Loucy (cell line): Measurements from ENCODE around the gene CASZ1.

Source experiments
- H2AFZ ChIP-seq: fragments of 200-600 bp; sonication (generic); 2 replicates; pipeline ENCODE4 v1.6.0; 2016; ENCODE audit warnings: antibody characterized with exemption, mild to moderate bottlenecking, low read length, moderate library complexity
- H3F3A ChIP-seq: fragments of 200-600 bp; 2 replicates; pipeline ENCODE4 v1.6.0; 2016; ENCODE audit warnings: antibody characterized with exemption, low read depth, mild to moderate bottlenecking
- H3K27me3 ChIP-seq: fragments of 200-600 bp; sonication (generic); 2 replicates; pipeline ENCODE4 v1.6.1; 2014; ENCODE audit warnings: low read length, mild to moderate bottlenecking; ENCODE audit not compliant: insufficient read depth, poor library complexity, severe bottlenecking
- H3K36me3 ChIP-seq: fragments of 200-600 bp; sonication (generic); 2 replicates; pipeline ENCODE4 v1.6.1; 2016; ENCODE audit warnings: low read length; ENCODE audit not compliant: insufficient read depth
- H3K4me1 ChIP-seq: fragments of 200-600 bp; sonication (generic); 2 replicates; pipeline ENCODE4 v1.5.1; 2014; ENCODE audit warnings: low read length, mild to moderate bottlenecking; ENCODE audit not compliant: insufficient read depth, poor library complexity, severe bottlenecking
- H3K4me2 ChIP-seq: fragments of 200-600 bp; sonication (generic); 2 replicates; pipeline ENCODE4 v1.6.0; 2014; ENCODE audit warnings: antibody characterized with exemption, low read length, low read depth, mild to moderate bottlenecking; ENCODE audit not compliant: poor library complexity, severe bottlenecking
- H3K4me3 ChIP-seq: fragments of 200-600 bp; sonication (generic); 2 replicates; pipeline ENCODE4 v1.5.1; 2014; ENCODE audit warnings: low read length, mild to moderate bottlenecking, mixed read lengths; ENCODE audit not compliant: poor library complexity, severe bottlenecking
- H3K79me2 ChIP-seq: fragments of 200-600 bp; sonication (generic); 2 replicates; pipeline ENCODE4 v1.6.1; 2014; ENCODE audit warnings: low read length; ENCODE audit not compliant: insufficient read depth
- H3K9ac ChIP-seq: fragments of 200-600 bp; sonication (generic); 2 replicates; pipeline ENCODE4 v1.6.0; 2014; ENCODE audit warnings: mild to moderate bottlenecking, low read depth, low read length, moderate library complexity; ENCODE audit not compliant: poor library complexity, severe bottlenecking
- H3K9me2 ChIP-seq: fragments of 200-600 bp; sonication (generic); replicated peaks from 2 replicates; pipeline ENCODE4 v1.6.1; 2016; ENCODE audit warnings: low read depth, low read length, mixed read lengths
- H3K9me3 ChIP-seq: fragments of 200-600 bp; sonication (generic); 2 replicates; pipeline ENCODE4 v1.6.1; 2014; ENCODE audit warnings: mild to moderate bottlenecking, antibody characterized with exemption, low read length, low read depth; ENCODE audit not compliant: insufficient read depth
- H4K20me1 ChIP-seq: fragments of 200-600 bp; sonication (generic); 2 replicates; pipeline ENCODE4 v1.6.0; 2014; ENCODE audit warnings: antibody characterized with exemption, low read length, mild to moderate bottlenecking; ENCODE audit not compliant: insufficient read depth, poor library complexity, severe bottlenecking
- EZH2phosphoT487 ChIP-seq: fragments of 200-600 bp; IDR thresholded peaks from 2 replicates; pipeline ENCODE4 v1.6.1; 2018; ENCODE audit warnings: antibody characterized with exemption, mild to moderate bottlenecking, moderate library complexity, borderline replicate concordance
- TF ChIP-seq, protein P1 (sequence below): fragments of 200-600 bp; sonication (generic); conservative IDR thresholded peaks from 2 replicates; pipeline ENCODE4 v1.5.1; 2014; ENCODE audit warnings: mild to moderate bottlenecking, antibody characterized with exemption, low read length

The CASZ1 gene

DNA sequence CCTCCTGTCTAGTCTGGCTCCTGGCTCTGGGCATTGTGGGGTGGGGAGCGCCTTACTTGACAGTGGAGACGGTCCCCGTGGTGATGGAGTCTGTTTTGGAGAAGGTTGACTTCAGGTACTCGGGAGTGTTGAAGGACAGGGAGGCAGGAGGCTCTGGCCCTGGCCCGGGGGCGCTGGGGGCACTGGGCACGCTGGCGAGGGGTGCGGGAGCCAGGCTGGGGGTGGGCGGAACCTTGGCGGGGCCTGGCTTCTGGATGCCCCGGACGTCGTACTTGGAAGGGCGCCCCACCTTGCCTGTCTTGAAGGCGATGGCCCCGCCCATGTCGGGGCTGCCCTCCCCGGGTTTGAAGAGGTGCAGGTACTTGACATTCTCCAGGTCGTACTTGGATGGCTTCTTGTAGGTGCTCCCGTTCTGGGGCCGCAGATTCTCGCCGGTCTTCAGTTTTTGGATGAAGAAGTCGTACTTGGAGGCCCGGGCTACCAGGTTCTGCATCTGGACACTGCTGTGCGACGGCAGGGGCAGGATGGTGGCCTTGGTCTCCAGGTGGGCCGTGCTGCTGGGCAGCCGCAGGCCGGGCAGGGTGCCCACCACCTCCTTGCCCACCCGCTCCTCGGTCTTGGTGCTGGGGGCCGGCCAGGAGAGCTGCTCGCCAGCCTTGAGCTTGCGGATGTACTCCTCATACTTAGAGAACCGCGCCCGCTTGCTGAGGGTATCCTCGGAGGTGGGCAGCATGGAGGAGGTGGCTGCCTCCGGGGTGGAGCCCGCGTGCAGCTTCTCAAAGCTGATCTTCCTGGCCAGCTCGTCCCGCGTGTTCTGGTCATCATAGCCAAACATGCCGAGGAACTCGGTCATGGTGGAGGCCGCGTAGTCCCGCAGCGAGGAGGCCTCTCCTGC, 136.6 kb downstream of the CASZ1 start:
- no peak overlapping the region for H3K4me3 ChIP-seq
- no peaks in the 10 kb centered on the region for H4K20me1 ChIP-seq
- H3K9me3 ChIP-seq: no peaks in the 10 kb centered on the region
- no peaks in the 10 kb centered on the region for H3K4me1 ChIP-seq
- H3K36me3 ChIP-seq: peaks cover 12% of the 10 kb centered on the region; the same call in 1 of the 2 replicates
- H3F3A ChIP-seq: no peaks in the 10 kb centered on the region
- no peaks in the 10 kb centered on the region for H3K27me3 ChIP-seq
- H3K9ac ChIP-seq: no peak overlapping the region
- H3K79me2 ChIP-seq: no peaks in the 10 kb centered on the region
- TF ChIP-seq EZH2phosphoT487: no peak
- TF ChIP-seq, protein P1, sequence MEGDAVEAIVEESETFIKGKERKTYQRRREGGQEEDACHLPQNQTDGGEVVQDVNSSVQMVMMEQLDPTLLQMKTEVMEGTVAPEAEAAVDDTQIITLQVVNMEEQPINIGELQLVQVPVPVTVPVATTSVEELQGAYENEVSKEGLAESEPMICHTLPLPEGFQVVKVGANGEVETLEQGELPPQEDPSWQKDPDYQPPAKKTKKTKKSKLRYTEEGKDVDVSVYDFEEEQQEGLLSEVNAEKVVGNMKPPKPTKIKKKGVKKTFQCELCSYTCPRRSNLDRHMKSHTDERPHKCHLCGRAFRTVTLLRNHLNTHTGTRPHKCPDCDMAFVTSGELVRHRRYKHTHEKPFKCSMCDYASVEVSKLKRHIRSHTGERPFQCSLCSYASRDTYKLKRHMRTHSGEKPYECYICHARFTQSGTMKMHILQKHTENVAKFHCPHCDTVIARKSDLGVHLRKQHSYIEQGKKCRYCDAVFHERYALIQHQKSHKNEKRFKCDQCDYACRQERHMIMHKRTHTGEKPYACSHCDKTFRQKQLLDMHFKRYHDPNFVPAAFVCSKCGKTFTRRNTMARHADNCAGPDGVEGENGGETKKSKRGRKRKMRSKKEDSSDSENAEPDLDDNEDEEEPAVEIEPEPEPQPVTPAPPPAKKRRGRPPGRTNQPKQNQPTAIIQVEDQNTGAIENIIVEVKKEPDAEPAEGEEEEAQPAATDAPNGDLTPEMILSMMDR: no peak
- no peak overlapping the region for H2AFZ ChIP-seq
- H3K4me2 ChIP-seq: no peak overlapping the region
- H3K9me2 ChIP-seq: no peaks in the 10 kb centered on the region

DNA sequence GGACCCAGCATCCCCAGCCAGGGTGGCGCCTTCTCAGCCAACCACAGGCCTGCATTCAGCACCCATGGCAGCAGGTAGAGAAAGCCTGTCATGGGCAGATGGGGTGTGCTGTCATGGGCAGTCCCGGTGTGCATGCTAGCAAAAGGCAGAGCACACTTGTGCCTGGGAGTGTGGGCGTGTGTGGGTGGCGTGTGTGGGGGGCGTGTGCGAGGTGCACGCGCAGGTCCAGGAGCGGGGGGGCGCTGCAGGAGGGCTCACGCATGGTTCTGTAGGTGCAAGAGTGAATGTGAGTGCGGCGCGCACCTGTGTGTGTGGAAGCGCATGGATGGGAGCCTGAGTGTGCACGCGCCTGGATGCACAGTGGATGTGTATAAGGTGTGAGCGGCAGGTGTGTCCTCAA, 137.2 kb downstream of the CASZ1 start:
- no peaks in the 10 kb centered on the region for H4K20me1 ChIP-seq
- no peak overlapping the region for H3K9ac ChIP-seq
- no peaks in the 10 kb centered on the region for H3K4me1 ChIP-seq
- H2AFZ ChIP-seq: no peak overlapping the region
- TF ChIP-seq EZH2phosphoT487: no peak
- TF ChIP-seq, protein P1: no peak
- H3K36me3 ChIP-seq: peaks cover 12% of the 10 kb centered on the region; the same call in 1 of the 2 replicates
- no peaks in the 10 kb centered on the region for H3K79me2 ChIP-seq
- no peaks in the 10 kb centered on the region for H3K27me3 ChIP-seq
- no peak overlapping the region for H3K4me2 ChIP-seq
- no peaks in the 10 kb centered on the region for H3K9me3 ChIP-seq
- no peaks in the 10 kb centered on the region for H3K9me2 ChIP-seq
- no peaks in the 10 kb centered on the region for H3F3A ChIP-seq
- no peak overlapping the region for H3K4me3 ChIP-seq

DNA sequence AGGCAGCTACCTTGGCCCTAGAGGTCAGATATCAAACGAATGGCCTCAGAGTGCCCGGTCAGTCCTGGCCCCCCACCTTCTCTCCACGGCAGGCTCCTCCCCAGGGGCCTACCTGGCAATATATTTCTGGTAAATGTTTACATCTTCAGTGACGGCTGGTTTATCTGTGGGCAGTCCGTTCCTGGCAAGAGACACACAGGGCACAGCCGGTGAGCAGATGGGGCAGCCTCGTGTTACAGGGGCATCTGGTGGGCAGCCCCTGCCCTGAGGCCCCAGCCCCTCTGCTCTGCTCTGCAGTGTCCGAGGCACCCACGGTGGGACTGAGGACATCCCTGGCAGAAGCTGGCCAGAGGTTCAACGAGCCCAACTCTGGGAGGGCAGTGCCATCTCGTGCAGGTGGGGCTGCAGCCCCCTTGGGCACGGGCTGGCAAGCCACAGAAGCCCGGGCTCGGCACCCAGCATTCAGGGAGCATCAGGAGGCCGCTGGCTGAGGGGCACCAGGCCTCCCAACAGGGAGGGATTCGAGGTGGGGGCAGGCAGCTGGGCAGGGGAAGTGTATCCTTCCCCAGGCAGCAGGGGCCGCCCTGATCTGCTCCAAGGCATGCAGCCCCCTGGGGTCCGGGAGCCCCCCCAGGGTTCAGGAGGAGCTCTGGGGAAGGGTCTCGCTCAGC, 137.9 kb downstream of the CASZ1 start:
- Histone ChIP-seq H3K36me3 (peaks cover 8% of the 10 kb centered on the region; the same call in 1 of the 2 replicates), H3K9ac (no peak overlapping the region), H3K4me3 (no peak overlapping the region), H3K79me2 (no peaks in the 10 kb centered on the region), H2AFZ (no peak overlapping the region), H3K4me1 (no peaks in the 10 kb centered on the region), H3K27me3 (no peaks in the 10 kb centered on the region), H4K20me1 (no peaks in the 10 kb centered on the region), H3F3A (no peaks in the 10 kb centered on the region), H3K9me3 (no peaks in the 10 kb centered on the region), H3K4me2 (no peak overlapping the region), H3K9me2 (no peaks in the 10 kb centered on the region)
- TF ChIP-seq EZH2phosphoT487: no peak
- TF ChIP-seq, protein P1: no peak
